Parathyroid adenoma (tissue), 2 donors: ENCODE data around the gene LAMB1.

Experiments used
- H2AFZ ChIP-seq: fragments of 300-600 bp; sonication (generic); one replicate; pipeline ENCODE4 v1.7.0; 2017; ENCODE audit warnings: antibody characterized with exemption, mild to moderate bottlenecking
- H3K27ac ChIP-seq: fragments of 300-600 bp; sonication (generic); one replicate; pipeline ENCODE4 v1.7.0; 2017
- H3K27me3 ChIP-seq: fragments of 300-600 bp; sonication (generic); one replicate; pipeline ENCODE4 v1.7.0; 2017; ENCODE audit warnings: low read length; ENCODE audit not compliant: control insufficient read depth, insufficient read depth
- H3K36me3 ChIP-seq: fragments of 300-600 bp; sonication (generic); one replicate; pipeline ENCODE4 v1.7.0; 2017; ENCODE audit warnings: low read length; ENCODE audit not compliant: control insufficient read depth, insufficient read depth
- H3K4me1 ChIP-seq: fragments of 300-600 bp; sonication (generic); one replicate; pipeline ENCODE4 v1.7.0; 2017; ENCODE audit warnings: control low read depth
- H3K4me2 ChIP-seq: fragments of 300-600 bp; sonication (generic); one replicate; pipeline ENCODE4 v1.7.0; 2017; ENCODE audit warnings: low read length
- H3K4me3 ChIP-seq: fragments of 300-600 bp; sonication (generic); one replicate; pipeline ENCODE4 v1.7.0; 2017; ENCODE audit warnings: low read depth, low read length
- H3K79me2 ChIP-seq: fragments of 300-600 bp; sonication (generic); one replicate; pipeline ENCODE4 v1.7.0; 2017; ENCODE audit warnings: control low read depth
- H3K9ac ChIP-seq: fragments of 300-600 bp; sonication (generic); one replicate; pipeline ENCODE4 v1.7.0; 2017; ENCODE audit warnings: mild to moderate bottlenecking
- H3K9me3 ChIP-seq: fragments of 300-600 bp; sonication (generic); one replicate; pipeline ENCODE4 v1.7.0; 2017; ENCODE audit warnings: low read length; ENCODE audit not compliant: control insufficient read depth
- TF ChIP-seq, protein P1 (sequence below): fragments of 300-600 bp; sonication (generic); IDR thresholded peaks from one replicate; pipeline ENCODE4 v1.7.0; 2017; ENCODE audit warnings: antibody characterized with exemption, mild to moderate bottlenecking
- donor health status: primary hyperparathyroidism.

Gene LAMB1

DNA sequence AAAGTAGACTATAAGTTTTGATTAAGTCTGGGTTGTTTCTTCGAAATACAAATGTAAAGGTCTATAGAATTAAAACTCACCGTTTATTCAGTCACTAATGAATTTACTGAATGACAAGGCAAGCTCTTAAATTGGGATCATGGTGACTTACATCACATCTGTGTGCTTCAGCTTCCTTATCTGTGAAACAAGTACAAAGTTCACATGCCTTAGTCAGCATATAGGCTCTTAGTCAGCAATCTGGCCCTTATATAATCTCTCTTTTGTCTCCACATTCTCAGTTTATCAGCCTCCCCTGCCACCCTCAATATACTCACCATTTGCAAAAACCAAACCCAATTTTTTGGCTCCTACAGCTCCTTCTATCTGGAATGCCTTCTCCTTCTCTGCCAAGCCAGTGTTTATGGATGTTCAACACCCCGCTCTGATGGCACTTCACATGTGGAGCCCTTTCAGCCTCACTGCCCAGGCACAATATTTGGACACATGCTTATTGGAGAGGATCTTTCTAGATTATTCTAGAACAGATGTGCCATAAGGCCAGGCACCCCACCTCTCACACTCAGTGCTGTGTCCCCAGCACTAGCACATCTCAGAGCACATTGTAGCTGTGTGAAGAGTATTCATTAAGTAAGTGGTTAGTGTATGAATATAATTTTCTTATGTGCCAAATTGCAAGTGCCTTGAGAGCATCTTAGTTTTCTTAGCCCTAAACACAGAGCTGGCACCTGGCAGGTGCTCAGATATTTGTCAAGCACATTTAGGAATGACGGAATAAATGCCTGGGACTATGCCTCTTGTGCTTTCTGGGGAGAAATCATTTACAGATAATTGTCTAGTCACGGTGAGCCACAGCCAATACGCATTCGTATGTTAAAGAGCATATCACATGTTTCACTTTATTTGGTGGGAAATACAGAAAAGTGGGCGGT is 9.8 kb upstream of the LAMB1 start:
- Histone ChIP-seq H3K4me1 (peaks cover 4% of the 10 kb centered on the region), H3K27me3 (no peaks in the 10 kb centered on the region), H3K9ac (no peak overlapping the region), H3K36me3 (no peaks in the 10 kb centered on the region), H3K79me2 (no peaks in the 10 kb centered on the region), H3K9me3 (no peaks in the 10 kb centered on the region), H2AFZ (no peak overlapping the region), H3K27ac (no peak overlapping the region), H3K4me2 (no peak overlapping the region), H3K4me3 (no peak overlapping the region)
- TF ChIP-seq, protein P1, sequence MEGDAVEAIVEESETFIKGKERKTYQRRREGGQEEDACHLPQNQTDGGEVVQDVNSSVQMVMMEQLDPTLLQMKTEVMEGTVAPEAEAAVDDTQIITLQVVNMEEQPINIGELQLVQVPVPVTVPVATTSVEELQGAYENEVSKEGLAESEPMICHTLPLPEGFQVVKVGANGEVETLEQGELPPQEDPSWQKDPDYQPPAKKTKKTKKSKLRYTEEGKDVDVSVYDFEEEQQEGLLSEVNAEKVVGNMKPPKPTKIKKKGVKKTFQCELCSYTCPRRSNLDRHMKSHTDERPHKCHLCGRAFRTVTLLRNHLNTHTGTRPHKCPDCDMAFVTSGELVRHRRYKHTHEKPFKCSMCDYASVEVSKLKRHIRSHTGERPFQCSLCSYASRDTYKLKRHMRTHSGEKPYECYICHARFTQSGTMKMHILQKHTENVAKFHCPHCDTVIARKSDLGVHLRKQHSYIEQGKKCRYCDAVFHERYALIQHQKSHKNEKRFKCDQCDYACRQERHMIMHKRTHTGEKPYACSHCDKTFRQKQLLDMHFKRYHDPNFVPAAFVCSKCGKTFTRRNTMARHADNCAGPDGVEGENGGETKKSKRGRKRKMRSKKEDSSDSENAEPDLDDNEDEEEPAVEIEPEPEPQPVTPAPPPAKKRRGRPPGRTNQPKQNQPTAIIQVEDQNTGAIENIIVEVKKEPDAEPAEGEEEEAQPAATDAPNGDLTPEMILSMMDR, result no peak

DNA sequence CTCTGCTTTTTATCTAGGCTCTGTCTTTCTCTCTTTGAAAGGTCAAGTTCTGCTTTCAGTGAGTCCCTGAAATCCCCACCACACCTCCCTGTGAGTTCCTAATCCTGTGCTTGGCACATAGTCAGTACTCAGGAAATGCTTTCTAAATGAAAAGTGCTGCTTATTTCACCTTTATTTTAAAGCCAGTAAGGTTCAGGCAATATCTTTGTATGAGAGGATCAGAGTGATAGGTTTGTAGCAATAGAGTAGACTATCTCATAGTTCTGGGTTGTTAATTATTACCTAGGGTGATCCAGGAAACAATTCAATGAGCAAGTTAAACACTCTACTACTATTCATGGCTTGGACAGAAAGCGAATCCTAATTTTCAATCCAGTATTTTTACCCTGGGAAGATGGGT is 7.4 kb upstream of the LAMB1 start:
- Histone ChIP-seq H3K79me2 (no peaks in the 10 kb centered on the region), H3K9me3 (no peaks in the 10 kb centered on the region), H3K27me3 (no peaks in the 10 kb centered on the region), H3K27ac (no peak overlapping the region), H3K36me3 (no peaks in the 10 kb centered on the region), H3K4me3 (no peak overlapping the region), H3K9ac (no peak overlapping the region), H3K4me2 (no peak overlapping the region), H2AFZ (no peak overlapping the region), H3K4me1 (peaks cover 11% of the 10 kb centered on the region)
- TF ChIP-seq, protein P1, result no peak

- no peaks in the 10 kb centered on the region for H3K27me3 ChIP-seq
- H3K4me2 ChIP-seq, result no peak overlapping the region
- H3K4me3 ChIP-seq, result no peak overlapping the region
- H3K9me3 ChIP-seq, result no peaks in the 10 kb centered on the region
- H2AFZ ChIP-seq, result no peak overlapping the region
- H3K79me2 ChIP-seq, result no peaks in the 10 kb centered on the region
- peaks cover 11% of the 10 kb centered on the region for H3K4me1 ChIP-seq
- no peaks in the 10 kb centered on the region for H3K36me3 ChIP-seq
- no peak overlapping the region for H3K9ac ChIP-seq
- H3K27ac ChIP-seq, result no peak overlapping the region
- TF ChIP-seq, protein P1, result no peak
Observed at GRCh38 chr7:108009873-108010272, 6.9 kb upstream of the LAMB1 start.

DNA sequence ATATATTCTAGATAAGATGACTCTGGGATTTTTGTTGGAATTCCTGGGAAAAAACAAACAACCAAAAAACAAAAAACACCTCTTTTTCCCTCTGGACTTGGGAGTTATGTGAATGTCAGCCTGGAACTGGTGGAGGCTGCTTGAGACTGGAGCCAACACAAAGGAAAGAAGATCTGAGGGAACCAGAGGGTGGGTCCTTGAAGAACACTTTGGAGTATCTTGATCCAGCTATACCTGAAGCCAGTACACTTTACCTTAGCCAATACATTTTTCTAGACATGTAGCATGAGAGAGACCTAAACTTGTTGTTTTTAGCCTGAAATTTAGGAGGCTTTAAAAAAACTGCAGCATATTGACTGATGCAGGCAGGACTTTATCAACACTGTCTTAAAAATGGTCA is 5.9 kb upstream of the LAMB1 start:
- no peak overlapping the region for H2AFZ ChIP-seq
- no peaks in the 10 kb centered on the region for H3K36me3 ChIP-seq
- H3K79me2 ChIP-seq, result no peaks in the 10 kb centered on the region
- no peak overlapping the region for H3K27ac ChIP-seq
- H3K4me3 ChIP-seq, result no peak overlapping the region
- H3K9me3 ChIP-seq, result no peaks in the 10 kb centered on the region
- peaks cover 11% of the 10 kb centered on the region for H3K4me1 ChIP-seq
- H3K9ac ChIP-seq, result no peak overlapping the region
- H3K4me2 ChIP-seq, result no peak overlapping the region
- TF ChIP-seq, protein P1, result no peak
- H3K27me3 ChIP-seq, result no peaks in the 10 kb centered on the region

DNA sequence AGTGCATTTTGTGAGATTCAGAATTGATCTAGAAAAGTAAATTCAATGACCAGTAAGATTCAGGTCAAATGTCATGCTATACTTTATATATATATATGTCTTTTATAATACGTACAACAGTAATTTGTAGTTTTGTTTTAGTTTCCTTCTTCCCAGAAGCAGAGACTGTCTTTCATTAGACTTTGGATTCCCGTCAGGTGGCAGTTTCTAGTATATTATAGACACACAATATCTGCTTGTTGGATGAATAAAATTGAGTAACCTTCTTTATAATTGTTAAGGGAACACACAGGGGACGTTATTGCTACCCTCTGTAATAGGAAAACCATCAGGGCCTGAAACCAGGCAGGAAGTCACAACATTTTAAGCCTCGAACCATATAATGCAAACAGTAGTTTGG is 5.3 kb upstream of the LAMB1 start:
- Histone ChIP-seq H3K27me3 (no peaks in the 10 kb centered on the region), H3K9me3 (no peaks in the 10 kb centered on the region), H2AFZ (no peak overlapping the region), H3K79me2 (no peaks in the 10 kb centered on the region), H3K9ac (no peak overlapping the region), H3K27ac (no peak overlapping the region), H3K36me3 (no peaks in the 10 kb centered on the region), H3K4me3 (no peak overlapping the region), H3K4me2 (no peak overlapping the region), H3K4me1 (peaks cover 11% of the 10 kb centered on the region)
- TF ChIP-seq, protein P1, result no peak
